GM12875 (cell line): ENCODE measurements around the gene SUZ12.
"Not testable (repeated sequence)": the region's sequence is repeated elsewhere in the genome, so short reads cannot be mapped to it uniquely, and the experiment has no call there.

ENCODE experiments used
- H3K4me3 ChIP-seq: one replicate; pipeline ENCODE4 v1.5.1; 2011; ENCODE audit warnings: low read depth, low read length, control low read depth
- TF ChIP-seq, protein P1 (sequence below): IDR thresholded peaks from 2 replicates; pipeline ENCODE4 v1.5.1; 2011; ENCODE audit warnings: low read depth, mild to moderate bottlenecking, control low read depth, inconsistent platforms, low read length, moderate library complexity, borderline replicate concordance; ENCODE audit not compliant: insufficient read depth

Gene SUZ12

DNA sequence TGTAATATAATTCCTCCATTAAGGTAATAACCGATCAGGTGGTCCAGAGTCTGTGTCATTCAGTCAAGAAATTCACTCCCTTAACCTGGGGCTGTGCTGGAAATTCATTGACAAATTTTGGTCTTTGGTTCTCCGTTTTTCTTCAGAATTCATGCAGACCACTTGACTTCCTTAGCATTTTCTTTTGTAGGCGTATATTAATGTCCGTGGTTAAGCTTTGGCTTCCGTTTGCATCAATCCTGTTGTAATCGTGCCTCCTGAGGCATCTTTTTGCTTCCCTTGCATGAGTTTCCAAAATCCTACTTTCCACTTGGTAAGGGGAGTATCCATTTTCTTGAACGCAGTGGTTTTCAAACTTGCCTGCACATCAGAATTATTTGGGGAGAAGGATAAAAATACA, 79.4 kb downstream of the SUZ12 start:
- H3K4me3 ChIP-seq = no peak overlapping the region
- TF ChIP-seq, protein P1, sequence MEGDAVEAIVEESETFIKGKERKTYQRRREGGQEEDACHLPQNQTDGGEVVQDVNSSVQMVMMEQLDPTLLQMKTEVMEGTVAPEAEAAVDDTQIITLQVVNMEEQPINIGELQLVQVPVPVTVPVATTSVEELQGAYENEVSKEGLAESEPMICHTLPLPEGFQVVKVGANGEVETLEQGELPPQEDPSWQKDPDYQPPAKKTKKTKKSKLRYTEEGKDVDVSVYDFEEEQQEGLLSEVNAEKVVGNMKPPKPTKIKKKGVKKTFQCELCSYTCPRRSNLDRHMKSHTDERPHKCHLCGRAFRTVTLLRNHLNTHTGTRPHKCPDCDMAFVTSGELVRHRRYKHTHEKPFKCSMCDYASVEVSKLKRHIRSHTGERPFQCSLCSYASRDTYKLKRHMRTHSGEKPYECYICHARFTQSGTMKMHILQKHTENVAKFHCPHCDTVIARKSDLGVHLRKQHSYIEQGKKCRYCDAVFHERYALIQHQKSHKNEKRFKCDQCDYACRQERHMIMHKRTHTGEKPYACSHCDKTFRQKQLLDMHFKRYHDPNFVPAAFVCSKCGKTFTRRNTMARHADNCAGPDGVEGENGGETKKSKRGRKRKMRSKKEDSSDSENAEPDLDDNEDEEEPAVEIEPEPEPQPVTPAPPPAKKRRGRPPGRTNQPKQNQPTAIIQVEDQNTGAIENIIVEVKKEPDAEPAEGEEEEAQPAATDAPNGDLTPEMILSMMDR = no peak

- TF ChIP-seq, protein P1 = no peak
Measured at GRCh38 chr17:32019228-32019627, 82.4 kb downstream of the SUZ12 start.

DNA sequence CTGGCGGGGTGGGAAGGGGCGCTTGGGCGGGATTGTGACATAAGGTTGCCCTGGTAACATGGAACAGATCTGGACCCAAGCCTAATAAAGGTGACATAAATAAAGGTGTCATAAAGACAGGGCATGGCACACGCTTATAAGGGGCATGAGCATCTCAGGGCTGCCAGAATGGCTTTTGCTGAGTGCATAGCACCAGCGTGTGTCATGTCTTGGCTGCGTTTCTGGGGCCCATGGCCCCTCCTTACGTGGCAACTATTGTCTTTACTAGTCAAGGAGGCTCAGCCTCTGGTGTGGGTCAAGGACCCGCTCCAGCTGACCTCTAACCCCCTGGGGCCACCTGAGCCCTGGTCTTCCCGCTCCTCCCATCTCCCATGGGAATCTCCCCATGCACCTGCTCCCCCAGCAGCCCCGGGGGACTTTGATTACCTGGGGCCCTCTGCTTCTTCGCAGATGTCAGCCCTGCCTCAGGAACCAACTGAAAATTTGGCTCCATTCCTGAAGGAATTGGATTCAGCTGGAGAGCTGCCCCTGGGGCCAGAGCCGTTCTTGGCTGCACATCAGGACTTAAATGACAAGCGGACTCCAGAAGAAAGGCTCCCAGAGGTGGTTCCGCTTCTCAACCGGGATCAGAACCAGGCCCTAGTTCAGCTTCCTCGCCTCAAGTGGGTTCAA, 84.3 kb downstream of the SUZ12 start:
- TF ChIP-seq, protein P1 = no peak
- no peak overlapping the region for H3K4me3 ChIP-seq

More at GRCh38 chr17:32019228-32019627, 82.4 kb downstream of the SUZ12 start:
- H3K4me3 ChIP-seq = no peak overlapping the region

DNA sequence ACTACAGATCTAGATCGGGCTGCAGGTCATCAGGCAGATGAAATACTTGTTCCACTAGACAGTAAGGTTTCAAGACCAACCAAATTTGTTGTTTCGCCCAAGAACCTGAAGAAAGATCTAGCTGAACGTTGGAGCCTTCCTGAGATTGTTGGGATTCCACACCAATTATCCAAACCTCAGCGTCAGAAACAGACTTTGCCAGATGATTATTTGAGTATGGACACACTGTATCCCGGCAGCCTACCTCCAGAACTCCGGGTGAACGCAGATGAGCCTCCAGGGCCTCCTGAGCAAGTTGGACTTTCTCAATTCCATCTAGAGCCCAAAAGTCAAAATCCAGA, 84.8 kb downstream of the SUZ12 start:
- TF ChIP-seq, protein P1 = no peak
- no peak overlapping the region for H3K4me3 ChIP-seq

DNA sequence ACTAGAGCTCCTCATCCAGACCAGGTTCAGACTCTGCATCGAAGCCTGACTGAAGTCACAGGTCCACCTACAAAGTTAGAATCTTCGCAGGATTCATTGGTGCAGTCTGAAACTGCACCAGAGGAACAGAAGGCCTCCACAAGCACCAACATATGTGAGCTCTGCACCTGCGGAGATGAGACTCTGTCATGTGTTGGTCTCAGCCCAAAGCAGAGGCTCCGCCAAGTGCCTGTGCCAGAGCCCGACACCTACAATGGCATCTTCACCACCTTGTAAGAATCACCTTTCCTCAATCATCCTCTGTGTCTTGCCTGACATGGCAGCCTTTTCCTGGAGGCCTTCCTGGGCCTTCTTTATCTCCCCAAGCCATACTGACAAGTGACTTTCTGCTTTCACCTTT, 85.7 kb downstream of the SUZ12 start:
- H3K4me3 ChIP-seq = not testable (repeated sequence)

- H3K4me3 ChIP-seq = not testable (repeated sequence)
Measured at GRCh38 chr17:32027271-32027670, 90.5 kb downstream of the SUZ12 start.

GRCh38 chr17:32033223-32033622, 96.4 kb downstream of the SUZ12 start:
- H3K4me3 ChIP-seq = no peak overlapping the region
- TF ChIP-seq, protein P1 = no peak

DNA sequence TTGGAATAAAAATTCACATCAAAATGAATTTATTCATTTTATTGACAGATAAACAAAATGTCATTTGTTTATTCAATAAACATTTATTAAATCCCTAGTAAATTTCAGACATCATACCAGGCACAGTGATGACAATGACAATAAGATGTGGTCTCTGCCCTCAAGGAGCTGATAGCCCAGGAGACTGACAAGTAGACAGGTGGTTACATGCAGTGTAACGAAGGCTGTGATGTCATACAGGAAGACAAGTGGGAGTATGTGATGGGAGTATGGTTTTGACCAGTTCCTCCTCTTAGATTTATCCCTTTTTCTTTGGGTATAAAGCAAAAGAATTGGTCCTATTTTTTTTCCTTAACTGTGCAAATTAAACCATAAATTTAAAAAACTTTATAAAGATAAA, 97.0 kb downstream of the SUZ12 start:
- H3K4me3 ChIP-seq = not testable (repeated sequence)

DNA sequence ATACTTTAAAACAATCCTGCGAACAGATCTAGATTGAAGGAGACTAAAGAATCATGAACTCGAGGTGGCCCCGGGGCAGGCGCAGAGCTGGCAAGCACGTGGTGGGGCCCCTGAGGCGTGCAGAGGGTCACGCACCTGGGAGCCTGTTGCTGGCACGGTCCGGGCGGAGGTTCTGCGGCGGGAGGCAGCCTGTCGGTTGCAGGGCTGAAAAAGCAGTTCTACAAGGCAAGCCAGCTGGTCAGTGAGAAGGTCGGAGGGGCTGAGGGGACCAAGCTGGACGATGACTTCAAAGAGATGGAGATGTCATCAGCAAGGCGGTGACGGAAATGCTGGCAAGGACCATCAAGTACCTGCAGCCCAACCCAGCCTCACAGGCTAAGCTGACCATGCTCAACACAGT, 103.4 kb downstream of the SUZ12 start:
- H3K4me3 ChIP-seq = not testable (repeated sequence)

- not testable (repeated sequence) for H3K4me3 ChIP-seq
Measured at GRCh38 chr17:32041306-32041875, 104.6 kb downstream of the SUZ12 start.

- H3K4me3 ChIP-seq = not testable (repeated sequence)
Measured at GRCh38 chr17:32042266-32042665, 105.5 kb downstream of the SUZ12 start.

DNA sequence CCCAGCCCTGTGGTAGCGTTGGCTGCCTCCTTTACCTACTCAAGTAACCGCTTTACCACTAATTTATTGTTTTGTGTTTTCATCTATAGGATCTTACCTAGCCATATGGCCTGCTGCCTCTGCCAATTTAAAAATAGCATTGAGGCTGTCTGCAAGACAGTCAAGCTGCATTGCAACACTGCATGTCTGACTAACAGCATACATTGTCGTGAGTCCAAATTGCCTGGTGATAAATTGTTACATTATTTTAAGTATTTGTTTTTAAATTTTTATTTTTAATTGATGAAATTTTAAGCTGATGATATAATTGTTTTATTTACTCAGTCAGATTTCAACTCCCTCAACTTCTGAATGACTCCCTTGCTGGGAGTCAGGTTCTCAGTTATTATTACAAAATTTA, 108.8 kb downstream of the SUZ12 start:
- H3K4me3 ChIP-seq = not testable (repeated sequence)

- not testable (repeated sequence) for H3K4me3 ChIP-seq
Measured at GRCh38 chr17:32047663-32048062, 110.9 kb downstream of the SUZ12 start.
